Stimulated activated effector memory CD8-positive, alpha-beta T cell treated with anti-CD3 and anti-CD28 coated beads, Interleukin-12 subunit alpha, Interleukin-12 subunit beta, amount 100 ng/mL, for 72 hours (primary cell): ENCODE measurements around the gene CFAP221.
A peak's percentile ranks its signal among the peaks of the same experiment; 100 is the strongest.
"Not testable (repeated sequence)": the region's sequence is repeated elsewhere in the genome, so short reads cannot be mapped to it uniquely, and the experiment has no call there.

Experiments
- ATAC-seq: fragments of 150-1000 bp; cut with Tn5 transposase; 2 replicates; pipeline ENCODE4 v1.10.0; 2021
- DNase-seq, 2 donors: peaks; one replicate each; pipeline ENCODE4 v3.0.0; 2021 to 2022; ENCODE audit warnings: low spot score in 2 of 2
- H3K27ac Mint-ChIP-seq: one replicate; pipeline ENCODE4 v1.8.0; 2022; ENCODE audit warnings: mild to moderate bottlenecking, mixed read lengths
- H3K36me3 Mint-ChIP-seq: one replicate; pipeline ENCODE4 v1.8.0; 2022; ENCODE audit warnings: mild to moderate bottlenecking, mixed read lengths
- H3K4me1 Mint-ChIP-seq: one replicate; pipeline ENCODE4 v1.8.0; 2022; ENCODE audit warnings: mixed read lengths
- H3K4me3 Mint-ChIP-seq: one replicate; pipeline ENCODE4 v1.8.0; 2022; ENCODE audit warnings: mild to moderate bottlenecking, mixed read lengths
- H3K9me3 Mint-ChIP-seq: one replicate; pipeline ENCODE4 v1.8.0; 2022; ENCODE audit warnings: mixed read lengths

CFAP221 gene

GRCh38 chr2:119596638-119597037, 52.4 kb downstream of the CFAP221 start:
- no peaks in the 10 kb centered on the region for H3K36me3 Mint-ChIP-seq
- no peaks in the 10 kb centered on the region for H3K9me3 Mint-ChIP-seq
- no peaks in the 10 kb centered on the region for H3K4me1 Mint-ChIP-seq
- H3K4me3 Mint-ChIP-seq, result no peak overlapping the region
- H3K27ac Mint-ChIP-seq, result no peak overlapping the region
- ATAC-seq, result no peak
- no peak for DNase-seq

- no peak overlapping the region for H3K4me3 Mint-ChIP-seq
- no peaks in the 10 kb centered on the region for H3K9me3 Mint-ChIP-seq
- no peak overlapping the region for H3K27ac Mint-ChIP-seq
- DNase-seq, result no peak
- no peaks in the 10 kb centered on the region for H3K36me3 Mint-ChIP-seq
- ATAC-seq, result no peak
- H3K4me1 Mint-ChIP-seq, result no peaks in the 10 kb centered on the region
Measured at GRCh38 chr2:119598596-119599263, 54.5 kb downstream of the CFAP221 start.

- Mint-ChIP-seq H3K27ac (no peak overlapping the region), H3K36me3 (no peaks in the 10 kb centered on the region), H3K4me3 (no peak overlapping the region), H3K4me1 (no peaks in the 10 kb centered on the region), H3K9me3 (no peaks in the 10 kb centered on the region)
- no peak for DNase-seq
- no peak for ATAC-seq
Measured at GRCh38 chr2:119599384-119599783, 55.1 kb downstream of the CFAP221 start.

GRCh38 chr2:119605096-119605495, 60.8 kb downstream of the CFAP221 start:
- H3K36me3 Mint-ChIP-seq, result no peaks in the 10 kb centered on the region
- no peak for ATAC-seq

GRCh38 chr2:119606674-119607073, 62.4 kb downstream of the CFAP221 start:
- H3K36me3 Mint-ChIP-seq, result no peaks in the 10 kb centered on the region
- H3K9me3 Mint-ChIP-seq, result no peaks in the 10 kb centered on the region
- H3K27ac Mint-ChIP-seq, result no peak overlapping the region
- ATAC-seq, result no peak
- no peak overlapping the region for H3K4me3 Mint-ChIP-seq
- DNase-seq, result no peak
- no peaks in the 10 kb centered on the region for H3K4me1 Mint-ChIP-seq

More at GRCh38 chr2:119605096-119605495, 60.8 kb downstream of the CFAP221 start:
- H3K4me3 Mint-ChIP-seq, result no peak overlapping the region
- no peak overlapping the region for H3K27ac Mint-ChIP-seq
- H3K4me1 Mint-ChIP-seq, result no peaks in the 10 kb centered on the region
- no peak for DNase-seq
- no peaks in the 10 kb centered on the region for H3K9me3 Mint-ChIP-seq

GRCh38 chr2:119608553-119608952, 64.3 kb downstream of the CFAP221 start:
- Mint-ChIP-seq H3K4me3 (no peak overlapping the region), H3K27ac (no peak overlapping the region), H3K9me3 (peaks cover 1% of the 10 kb centered on the region), H3K36me3 (no peaks in the 10 kb centered on the region), H3K4me1 (no peaks in the 10 kb centered on the region)
- ATAC-seq (no peak), DNase-seq (no peak)

GRCh38 chr2:119609337-119609736, 65.1 kb downstream of the CFAP221 start:
- no peak overlapping the region for H3K4me3 Mint-ChIP-seq
- DNase-seq (no peak), ATAC-seq (no peak)
- peaks cover 8% of the 10 kb centered on the region for H3K9me3 Mint-ChIP-seq
- H3K36me3 Mint-ChIP-seq, result no peaks in the 10 kb centered on the region
- H3K27ac Mint-ChIP-seq, result no peak overlapping the region
- no peaks in the 10 kb centered on the region for H3K4me1 Mint-ChIP-seq

GRCh38 chr2:119614140-119614539, 69.9 kb downstream of the CFAP221 start:
- H3K27ac Mint-ChIP-seq, DNase-seq, ATAC-seq, H3K36me3 Mint-ChIP-seq, H3K4me3 Mint-ChIP-seq, H3K4me1 Mint-ChIP-seq: not testable (repeated sequence)
- H3K9me3 Mint-ChIP-seq, result peaks cover 17% of the 10 kb centered on the region

GRCh38 chr2:119616421-119616820, 72.2 kb downstream of the CFAP221 start:
- H3K9me3 Mint-ChIP-seq, result peaks cover 17% of the 10 kb centered on the region
- no peak overlapping the region for H3K4me3 Mint-ChIP-seq
- no peaks in the 10 kb centered on the region for H3K4me1 Mint-ChIP-seq
- H3K36me3 Mint-ChIP-seq, result no peaks in the 10 kb centered on the region
- H3K27ac Mint-ChIP-seq, result no peak overlapping the region
- no peak for DNase-seq
- ATAC-seq, result no peak

- no peak overlapping the region for H3K27ac Mint-ChIP-seq
- H3K4me1 Mint-ChIP-seq, result no peaks in the 10 kb centered on the region
Measured at GRCh38 chr2:119617455-119617854, 73.2 kb downstream of the CFAP221 start.

GRCh38 chr2:119618725-119619124, 74.5 kb downstream of the CFAP221 start:
- H3K9me3 Mint-ChIP-seq, result peaks cover 14% of the 10 kb centered on the region
- not testable (repeated sequence) for H3K36me3 Mint-ChIP-seq, H3K4me1 Mint-ChIP-seq, H3K27ac Mint-ChIP-seq, ATAC-seq, DNase-seq, H3K4me3 Mint-ChIP-seq

More at GRCh38 chr2:119617455-119617854, 73.2 kb downstream of the CFAP221 start:
- H3K36me3 Mint-ChIP-seq, result no peaks in the 10 kb centered on the region
- H3K4me3 Mint-ChIP-seq, result no peak overlapping the region
- ATAC-seq (no peak), DNase-seq (no peak)
- H3K9me3 Mint-ChIP-seq, result peaks cover 17% of the 10 kb centered on the region

- no peak for DNase-seq
- no peaks in the 10 kb centered on the region for H3K9me3 Mint-ChIP-seq
- no peak overlapping the region for H3K27ac Mint-ChIP-seq
- H3K4me1 Mint-ChIP-seq, result no peaks in the 10 kb centered on the region
- no peak for ATAC-seq
- no peaks in the 10 kb centered on the region for H3K36me3 Mint-ChIP-seq
- H3K4me3 Mint-ChIP-seq, result no peak overlapping the region
Measured at GRCh38 chr2:119625226-119625625, 81.0 kb downstream of the CFAP221 start.

GRCh38 chr2:119629323-119629825, 85.1 kb downstream of the CFAP221 start:
- Mint-ChIP-seq H3K4me1 (no peaks in the 10 kb centered on the region), H3K36me3 (no peaks in the 10 kb centered on the region), H3K9me3 (no peaks in the 10 kb centered on the region), H3K4me3 (no peak overlapping the region), H3K27ac (no peak overlapping the region)
- no peak for DNase-seq
- ATAC-seq, result no peak

GRCh38 chr2:119630121-119630520, 85.9 kb downstream of the CFAP221 start:
- Mint-ChIP-seq H3K4me1 (no peaks in the 10 kb centered on the region), H3K36me3 (no peaks in the 10 kb centered on the region), H3K4me3 (no peak overlapping the region), H3K27ac (no peak overlapping the region), H3K9me3 (no peaks in the 10 kb centered on the region)
- DNase-seq (no peak), ATAC-seq (no peak)

GRCh38 chr2:119637371-119637770, 93.1 kb downstream of the CFAP221 start:
- Mint-ChIP-seq H3K4me3 (no peak overlapping the region), H3K27ac (peak overlapping the region; percentile 43), H3K9me3 (no peaks in the 10 kb centered on the region), H3K4me1 (no peaks in the 10 kb centered on the region), H3K36me3 (no peaks in the 10 kb centered on the region)
- no peak for ATAC-seq
- no peak for DNase-seq

GRCh38 chr2:119638246-119638645, 94.0 kb downstream of the CFAP221 start:
- no peaks in the 10 kb centered on the region for H3K4me1 Mint-ChIP-seq
- no peak for DNase-seq
- peak overlapping the region; percentile 43 for H3K27ac Mint-ChIP-seq
- no peaks in the 10 kb centered on the region for H3K9me3 Mint-ChIP-seq
- ATAC-seq, result no peak
- no peak overlapping the region for H3K4me3 Mint-ChIP-seq
- H3K36me3 Mint-ChIP-seq, result no peaks in the 10 kb centered on the region
